K562 (cell line): Measurements from ENCODE around the gene RNASE4. TPM values are rescaled to one million over a fixed set of nuclear protein-coding genes. Genes with fewer than 3 reads are reported as not detected.

ENCODE experiments used
- CBX1 ChIP-seq: sonication (generic); IDR thresholded peaks from 2 replicates; pipeline ENCODE4 v1.6.1; 2016; ENCODE audit warnings: antibody characterized with exemption, low read depth, mild to moderate bottlenecking
- EP300 ChIP-seq: IDR thresholded peaks from 2 replicates; pipeline ENCODE4 v1.6.1; 2012; ENCODE audit warnings: low read length, improper control_type of control experiment
- PHF21A ChIP-seq: fragments of 450-650 bp; IDR thresholded peaks from 2 replicates; pipeline ENCODE4 v1.6.1; 2017; ENCODE audit warnings: low read depth, borderline replicate concordance
- PTTG1 ChIP-seq: fragments of 450-650 bp; IDR thresholded peaks from 2 replicates; pipeline ENCODE4 v1.6.1; 2016; ENCODE audit warnings: low read depth, mild to moderate bottlenecking, missing genetic modification characterization, missing compliant biosample characterization
- SRSF1 ChIP-seq: fragments of 200-400 bp; formaldehyde crosslinking; IDR thresholded peaks from 2 replicates; pipeline ENCODE4 v1.6.1; 2017; ENCODE audit warnings: mild to moderate bottlenecking, low read depth, low read length, moderate library complexity
- SRSF9 ChIP-seq: fragments of 200-400 bp; formaldehyde crosslinking; IDR thresholded peaks from 2 replicates; pipeline ENCODE4 v1.6.1; 2017; ENCODE audit warnings: low read depth, low read length, borderline replicate concordance
- THRB ChIP-seq: fragments of 450-650 bp; formaldehyde crosslinking; conservative IDR thresholded peaks from 2 replicates; pipeline ENCODE4 v1.4.0; 2022; ENCODE audit warnings: mild to moderate bottlenecking, missing genetic modification characterization
- ZBTB40 ChIP-seq, 2 experiments: fragments of 450-650 bp in 1 of 2; sonication (generic) in 1 of 2; formaldehyde crosslinking in 1 of 2; IDR thresholded peaks; 2 replicates each; pipeline versions ENCODE4 v1.7.1 to v1.9.0; 2016 to 2022; ENCODE audit warnings: inconsistent platforms in 1 of 2, mild to moderate bottlenecking in 1 of 2, missing genetic modification reagents in 1 of 2
- ZBTB9 ChIP-seq: fragments of 450-650 bp; formaldehyde crosslinking; IDR thresholded peaks from 2 replicates; pipeline ENCODE4 v1.4.0; 2020; ENCODE audit warnings: mild to moderate bottlenecking, moderate library complexity
- ZNF398 ChIP-seq: fragments of 250-450 bp; sonication (Bioruptor Pico); IDR thresholded peaks from 2 replicates; pipeline ENCODE4 v1.8.0; 2021; ENCODE audit warnings: moderate library complexity, mild to moderate bottlenecking, inconsistent platforms
- ZNF584 ChIP-seq: fragments of 200-800 bp; sonication (Bioruptor generic); IDR thresholded peaks from 2 replicates; pipeline ENCODE4 v1.6.1; 2016; ENCODE audit warnings: low read depth, mild to moderate bottlenecking, missing genetic modification characterization, missing compliant biosample characterization
- ZNF766 ChIP-seq: fragments of 200-800 bp; sonication (Bioruptor generic); conservative IDR thresholded peaks from 2 replicates; pipeline ENCODE4 v1.6.1; 2016; ENCODE audit warnings: missing genetic modification characterization, missing compliant biosample characterization
- polyA plus RNA-seq, 8 experiments: library from polyadenylated mRNA; depleted of rRNA in 4 of 8; stranded (reverse) in 5 of 8; unstranded in 3 of 8; fragments of >200 nt; fragmentation: Nextera tagmentation in 2 of 8; fragmentation: Illumina TruSeq in 1 of 8; extraction: Ambion mirVana in 2 of 8; extraction: Trizol in 1 of 8; gene quantifications; 2 replicates each; pipeline versions ENCODE4 v1.2.1 to v1.2.3, GENCODE V29; 2011 to 2014; ENCODE audit warnings: inconsistent platforms in 1 of 8, missing spikeins in 1 of 8
- total RNA-seq, 7 experiments: library from RNA; depleted of rRNA in 6 of 7; stranded (reverse); fragments of >200 nt in 6 of 7; fragmentation: Illumina TruSeq in 2 of 7; extraction: Trizol in 2 of 7; gene quantifications; 2 replicates each; pipeline versions ENCODE4 v1.2.1 to v1.2.3, GENCODE V29; 2011 to 2021; ENCODE audit warnings: low replicate concordance in 1 of 7

The RNASE4 gene
- total and polyA plus RNA-seq, 9 of the 15 experiments (the other 6 are each of a cell fraction or from before 2014, with no cell fraction given): 0.09 to 0.22 (median 0.13) TPM; not detected in 2

GRCh38 chr14:20683125-20683890, 1.1 kb upstream of the RNASE4 start (continued):
- peak; percentile 74 for TF ChIP-seq ZBTB40 (IDR thresholded peaks at IDR 0.05)
- TF ChIP-seq ZBTB40 (CRISPR knock-in tag; IDR thresholded peaks at IDR 0.05): no peak
- TF ChIP-seq ZNF398 (CRISPR knock-in tag): no peak
- TF ChIP-seq CBX1: 0 out of 2 replicates have a peak, but pooled peaks have one; percentile 10
- TF ChIP-seq ZBTB9: no peak
- no peak for TF ChIP-seq SRSF1
- no peak for TF ChIP-seq ZNF584 (CRISPR knock-in tag)
- no peak; the same call in 1 of the 2 replicates for TF ChIP-seq ZNF766 (CRISPR knock-in tag)
- TF ChIP-seq THRB (CRISPR knock-in tag): no peak
- no peak for TF ChIP-seq PTTG1 (tag)
- TF ChIP-seq EP300: peak; percentile 65
- peak; percentile 97 for TF ChIP-seq PHF21A
- no peak for TF ChIP-seq SRSF9
